ENCODE data around the gene LAT. TPM values are rescaled to one million over a fixed set of nuclear protein-coding genes. Genes with fewer than 3 reads are reported as not detected.

The LAT gene
- total and polyA plus RNA-seq, 2 of the 4 experiments (the other 2 are of a cell fraction) = 0.18 to 7.4 TPM

DNA sequence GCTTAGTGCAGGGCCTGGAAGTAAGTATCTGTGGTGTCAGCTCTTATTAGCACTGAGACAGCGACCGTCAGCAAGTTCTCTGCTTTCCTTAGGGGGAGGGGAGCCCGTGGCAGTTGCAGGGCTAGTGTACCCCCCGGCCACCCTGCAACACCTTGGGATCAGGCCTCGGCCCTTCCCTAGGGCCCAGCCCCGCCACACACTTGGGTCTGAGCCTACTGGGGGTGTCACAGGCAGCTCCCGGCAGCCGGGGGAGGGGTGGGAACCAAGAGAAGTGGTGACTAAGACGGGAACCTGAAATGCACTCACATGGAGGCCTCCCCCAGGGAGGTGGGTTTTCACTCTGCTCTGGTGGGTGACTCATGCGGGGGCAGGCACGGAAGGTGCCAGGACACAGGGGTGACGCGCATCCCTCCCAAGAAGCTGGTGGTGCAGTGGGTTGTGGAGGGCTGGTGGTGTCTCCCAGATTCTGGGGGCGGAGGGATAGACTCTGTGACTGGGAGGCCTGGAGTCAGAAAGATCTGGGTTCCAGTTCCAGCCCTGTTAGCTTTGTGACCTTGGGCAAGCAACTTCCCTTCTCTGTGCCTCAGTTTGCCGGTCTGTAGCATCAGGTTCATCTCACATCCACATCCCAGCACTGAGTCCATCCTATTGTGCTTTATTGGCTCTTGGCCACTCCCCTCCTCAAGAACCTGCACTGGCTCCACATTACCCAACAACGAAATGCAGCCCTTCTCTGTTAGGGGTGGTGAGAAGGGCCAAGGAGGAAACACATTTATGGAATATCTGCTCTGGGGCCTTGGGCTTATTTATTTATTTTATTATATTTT is 44.5 kb downstream of the LAT start:
- Histone ChIP-seq H3K14ac (replicated peaks; ENCODE audit: low read depth, low read length) (no peak overlapping the region), H4K8ac (ENCODE audit: low read depth in 2 of 2, low read length in 2 of 2) (peak overlapping the region; percentile 48 to 71), H2BK5ac (ENCODE audit: low read depth, low read length, poor library complexity, severe bottlenecking) (peak overlapping the region; percentile 2), H2AK5ac (ENCODE audit: low read depth, low read length) (peak overlapping the region; percentile 83), H3K79me1 (ENCODE audit: low read depth in 1 of 2, low read length in 2 of 2) (no peaks in the 10 kb centered on the region), H3K4me1 (ENCODE audit: control insufficient read depth, insufficient read depth, low read length) (peaks cover 10% of the 10 kb centered on the region), H3K56ac (ENCODE audit: extremely low read depth, insufficient read depth, low read length) (no peak overlapping the region), H4K5ac (ENCODE audit: low read depth, low read length) (no peak overlapping the region), H3K27ac (ENCODE audit: insufficient read depth, low read length) (peak overlapping the region; percentile 34), H4K91ac (ENCODE audit: insufficient read depth, low read depth, low read length) (peak overlapping the region; percentile 51; the same call in 1 of the 2 replicates), H2BK120ac (ENCODE audit: low read depth, low read length) (peak overlapping the region; percentile 69), H2AK9ac (replicated peaks; ENCODE audit: low read depth, low read length, poor library complexity) (peak overlapping the region; percentile 83), H3K23ac (ENCODE audit: low read depth, low read length) (no peak overlapping the region), H3K9ac (ENCODE audit: low read depth, low read length) (no peak overlapping the region), H3K27me3 (ENCODE audit: control insufficient read depth, insufficient read depth, low read length) (no peaks in the 10 kb centered on the region), H4K20me1 (ENCODE audit: insufficient read depth, low read length) (no peaks in the 10 kb centered on the region), H2BK15ac (ENCODE audit: low read depth, low read length) (peak overlapping the region; percentile 42; the same call in 1 of the 3 replicates), H3K4ac (ENCODE audit: low read depth, low read length) (peak overlapping the region; percentile 48), H3K18ac (ENCODE audit: low read depth, low read length) (peak overlapping the region; percentile 61), H2AFZ (replicated peaks; ENCODE audit: low read length, poor library complexity) (peak overlapping the region; percentile 92), H3K4me3 (ENCODE audit: insufficient read depth, low read depth, low read length) (no peak overlapping the region), H3K9me1 (ENCODE audit: insufficient read depth, low read length) (peaks cover 3% of the 10 kb centered on the region; the same call in 1 of the 2 replicates), H3K4me2 (ENCODE audit: low read depth, low read length) (peak overlapping the region; percentile 57), H3K9me3 (ENCODE audit: control insufficient read depth, insufficient read depth, low read length) (no peaks in the 10 kb centered on the region), H2BK20ac (ENCODE audit: low read depth, low read length) (peak overlapping the region; percentile 6; the same call in 1 of the 2 replicates), H3K36me3 (ENCODE audit: control insufficient read depth, insufficient read depth, low read length) (no peaks in the 10 kb centered on the region)
- CTCF ChIA-PET = interaction anchor here (1.5 kb wide), 1 partner anchor 9 kb away, joined by 4 read pairs; no protein-coding TSS in a partner anchor
- TF ChIP-seq BHLHE40 (IDR thresholded peaks at IDR 0.05; ENCODE audit: low read depth, low read length) (peak; percentile 85), CHD1 (IDR thresholded peaks at IDR 0.05; ENCODE audit: low read depth, low read length) (peak; percentile 72; the same call in 1 of the 2 replicates), CEBPB (IDR thresholded peaks at IDR 0.05; ENCODE audit: low read depth, low read length) (no peak), FOS (IDR thresholded peaks at IDR 0.05; ENCODE audit: low read depth, low read length) (peak; percentile 99), MAFK (IDR thresholded peaks at IDR 0.05; ENCODE audit: low read depth, low read length) (peak; percentile 54; the same call in 1 of the 2 replicates), USF2 (IDR thresholded peaks at IDR 0.05; ENCODE audit: low read depth, low read length) (peak; percentile 16; the same call in 1 of the 2 replicates), MXI1 (IDR thresholded peaks at IDR 0.05; ENCODE audit: borderline replicate concordance, low read depth, low read length) (no peak), MAZ (IDR thresholded peaks at IDR 0.05; ENCODE audit: borderline replicate concordance, low read depth, low read length) (peak; percentile 94)
- ATAC-seq (ENCODE audit: low read depth) (peak; percentile 93), DNase-seq (peak; percentile 98)
- dilution Hi-C loops (cut with HindIII; ENCODE audit: low sequenced_read_pairs, unreplicated experiment) = no loop called here
- BruUV-seq (replicated peaks) = no TSS peak
- intact Hi-C loops (cut with micrococcal nuclease) = loop anchor here (10.0 kb wide), 1 partner anchor 55 kb away; no protein-coding TSS in a partner anchor
- in situ Hi-C loops (cut with MboI; ENCODE audit: low sequenced_read_pairs) = no loop called here
- WGBS, 2 experiments (ENCODE audit: extremely low coverage in 2 of 2, insufficient read length in 1 of 2) = 11% methylated on average over 6 of the region's 16 CpGs; no CpG with 5 or more reads in 1 of the 2 experiments
- POLR2A ChIA-PET (ENCODE audit: unreplicated experiment) = no interaction called here
